ENCODE results near the gene DLG4.

The DLG4 gene

DNA sequence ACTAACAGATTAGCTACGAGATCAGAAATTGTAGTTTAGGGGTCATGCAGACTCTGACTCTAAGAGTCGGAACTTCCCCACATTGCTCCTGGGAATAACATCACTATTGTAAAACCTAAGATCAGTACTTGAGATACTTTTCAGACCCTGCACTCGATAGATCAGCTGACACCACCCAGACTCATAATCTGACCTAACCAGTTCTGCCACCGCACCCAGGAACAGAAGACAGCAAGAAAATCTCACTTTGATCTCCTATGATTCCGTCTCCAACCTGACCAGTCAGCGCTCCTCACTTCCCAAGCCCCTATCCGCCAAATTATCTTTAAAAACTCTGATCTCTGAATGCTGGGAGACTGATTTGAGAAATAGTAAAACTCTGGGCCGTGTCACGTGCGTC is 77.8 kb downstream of the DLG4 start:
- no peak for DNase-seq

DNA sequence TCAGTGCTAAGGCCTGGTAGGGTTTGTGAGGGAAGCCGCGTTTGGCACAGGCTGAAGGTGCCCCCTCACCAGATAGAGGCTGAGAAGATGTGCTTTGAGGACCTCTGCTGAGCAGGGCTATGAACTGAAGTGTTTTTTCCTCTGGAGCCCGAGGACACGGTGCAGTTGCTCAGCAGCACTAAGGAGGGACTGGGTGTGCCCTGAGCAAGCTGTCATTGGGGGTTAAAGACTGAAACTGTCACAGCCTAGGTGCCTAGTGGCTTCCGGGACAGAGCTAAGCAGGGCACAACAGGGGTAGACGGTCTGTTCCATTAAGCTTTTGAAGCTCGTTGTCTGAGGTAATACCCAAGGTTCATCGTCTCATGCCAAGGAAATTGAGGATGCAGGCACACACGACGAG is 80.2 kb downstream of the DLG4 start:
- no peak for DNase-seq

DNA sequence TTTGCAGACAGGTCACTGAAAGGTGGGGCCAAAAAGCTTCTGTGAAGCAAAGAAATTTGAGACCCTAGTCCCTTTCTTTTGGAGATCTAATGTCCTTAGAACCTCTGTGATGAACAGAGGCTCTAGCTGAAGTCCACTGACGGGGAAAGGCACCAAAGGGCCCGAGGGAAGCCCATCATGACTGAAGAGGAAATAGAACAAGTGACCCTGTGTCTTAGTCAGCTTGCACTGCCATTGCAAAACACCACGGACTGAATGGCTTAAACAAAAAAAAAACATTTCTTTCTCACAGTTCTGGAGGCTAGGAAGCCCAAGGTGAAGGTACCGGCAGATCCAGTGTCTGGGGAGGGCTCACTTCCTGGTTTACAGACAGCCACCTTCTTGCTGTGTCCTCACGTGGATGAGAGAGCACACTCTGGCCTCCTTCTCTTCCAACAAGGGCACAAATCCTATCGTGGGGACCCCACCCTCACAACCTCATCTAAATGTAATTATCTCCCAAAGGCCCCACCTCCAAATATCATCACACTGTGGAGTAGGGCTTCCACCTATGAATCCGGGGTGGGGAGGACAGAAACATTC is 80.7 kb downstream of the DLG4 start:
- no peak for DNase-seq

DNA sequence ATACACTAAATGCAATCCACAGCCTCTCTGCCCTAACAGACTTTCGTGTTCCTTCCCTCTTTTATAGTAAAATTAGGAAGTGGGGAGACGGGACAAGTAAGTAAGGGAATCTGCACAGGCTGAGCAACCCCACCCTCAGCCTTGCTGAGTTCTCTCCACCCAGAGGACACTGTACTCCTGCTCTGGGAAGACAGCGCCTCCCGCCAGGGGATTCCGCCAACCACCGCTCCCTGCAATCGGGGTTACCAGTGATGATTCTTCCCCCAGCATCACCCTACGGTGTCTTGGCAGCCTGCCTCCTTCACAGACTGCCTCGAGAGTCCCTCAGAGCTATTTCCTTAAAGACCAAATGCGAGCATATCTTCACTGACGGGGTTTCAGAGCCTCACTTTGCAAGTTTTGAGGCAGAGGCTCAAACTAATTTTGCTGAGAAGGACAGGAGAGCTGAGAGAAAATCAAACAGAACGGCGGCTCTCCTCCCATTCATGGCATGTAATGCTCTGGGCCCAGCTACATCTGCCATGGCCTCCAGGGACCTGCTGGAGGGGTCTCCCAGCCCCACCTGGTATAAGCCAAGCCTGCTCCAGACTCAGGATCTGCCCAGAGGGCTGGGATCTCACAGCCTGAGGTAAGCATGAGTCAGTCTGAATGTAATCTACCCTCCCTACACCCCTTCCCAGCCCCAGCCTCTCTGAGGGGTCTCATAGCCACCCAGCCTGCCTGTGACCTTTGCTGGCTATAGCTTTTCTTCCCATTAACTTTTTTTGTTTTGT is 82.3 kb downstream of the DLG4 start:
- DNase-seq: no peak
